HepG2 (cell line): Measurements from ENCODE around the gene CERT1. TPM values are rescaled to one million over a fixed set of nuclear protein-coding genes. Genes with fewer than 3 reads are reported as not detected.
A peak's percentile ranks its signal among the peaks of the same experiment; 100 is the strongest.

Source experiments
- ATF7-NPFF ChIP-seq: sonication (generic); formaldehyde crosslinking; IDR thresholded peaks from 2 replicates; pipeline ENCODE4 v1.8.1; 2023; ENCODE audit warnings: mild to moderate bottlenecking, low read depth, missing genetic modification reagents, moderate library complexity
- ATM ChIP-seq: fragments of 450-650 bp; IDR thresholded peaks from 2 replicates; pipeline ENCODE4 v1.7.1; 2017; ENCODE audit warnings: mild to moderate bottlenecking, borderline replicate concordance
- BCL6 ChIP-seq: IDR thresholded peaks from 2 replicates; pipeline ENCODE4 v1.6.1; 2016; ENCODE audit warnings: missing genetic modification reagents, missing compliant biosample characterization
- FOSL2 ChIP-seq: sonication (generic); formaldehyde crosslinking; IDR thresholded peaks from 2 replicates; pipeline ENCODE4 v1.4.0; 2020; ENCODE audit warnings: missing genetic modification reagents
- GATAD1 ChIP-seq: IDR thresholded peaks from 2 replicates; pipeline ENCODE4 v1.6.1; 2016; ENCODE audit warnings: missing genetic modification reagents, missing compliant biosample characterization
- HOXA7 ChIP-seq: sonication (generic); formaldehyde crosslinking; IDR thresholded peaks from 2 replicates; pipeline ENCODE4 v1.8.1; 2022; ENCODE audit warnings: mild to moderate bottlenecking, missing genetic modification reagents, moderate library complexity
- ISL2 ChIP-seq: sonication (generic); formaldehyde crosslinking; IDR thresholded peaks from 2 replicates; pipeline ENCODE4 v1.5.0; 2020; ENCODE audit warnings: missing genetic modification reagents
- KLF16 ChIP-seq, 2 experiments: sonication (generic) in 1 of 2; formaldehyde crosslinking in 1 of 2; IDR thresholded peaks; 2 replicates each; pipeline versions ENCODE4 v1.6.1 to v1.8.0; 2016 to 2023; ENCODE audit warnings: missing genetic modification reagents in 2 of 2, missing compliant biosample characterization in 1 of 2
- MZF1 ChIP-seq: sonication (generic); formaldehyde crosslinking; IDR thresholded peaks from 2 replicates; pipeline ENCODE4 v1.8.1; 2023; ENCODE audit warnings: mild to moderate bottlenecking, missing genetic modification reagents, borderline replicate concordance
- NFIB ChIP-seq: sonication (generic); formaldehyde crosslinking; IDR thresholded peaks from 2 replicates; pipeline ENCODE4 v1.9.0; 2021; ENCODE audit warnings: missing genetic modification reagents, mild to moderate bottlenecking, borderline replicate concordance
- NFKB2 ChIP-seq: sonication (generic); formaldehyde crosslinking; IDR thresholded peaks from 2 replicates; pipeline ENCODE4 v1.4.0; 2020; ENCODE audit warnings: missing genetic modification reagents, borderline replicate concordance
- NR2F2 ChIP-seq: IDR thresholded peaks from 2 replicates; pipeline ENCODE4 v1.6.1; 2012; ENCODE audit warnings: low read depth, inconsistent platforms, borderline replicate concordance
- SP4 ChIP-seq: sonication (generic); formaldehyde crosslinking; IDR thresholded peaks from 2 replicates; pipeline ENCODE4 v1.8.1; 2023; ENCODE audit warnings: mild to moderate bottlenecking, missing genetic modification reagents
- SYNCRIP ChIP-seq: fragments of 200-400 bp; formaldehyde crosslinking; IDR thresholded peaks from 2 replicates; pipeline ENCODE4 v1.6.1; 2018; ENCODE audit warnings: mild to moderate bottlenecking, low read depth, low read length; ENCODE audit not compliant: insufficient read depth
- ZBTB7B ChIP-seq: sonication (generic); formaldehyde crosslinking; IDR thresholded peaks from 2 replicates; pipeline ENCODE4 v1.4.0; 2020; ENCODE audit warnings: missing genetic modification reagents
- ZMYM4 ChIP-seq: sonication (generic); formaldehyde crosslinking; IDR thresholded peaks from 2 replicates; pipeline ENCODE4 v1.8.1; 2023; ENCODE audit warnings: mild to moderate bottlenecking, missing genetic modification reagents
- ZNF224 ChIP-seq: sonication (generic); formaldehyde crosslinking; IDR thresholded peaks from 2 replicates; pipeline ENCODE4 v1.5.0; 2020; ENCODE audit warnings: mild to moderate bottlenecking, missing genetic modification reagents
- ZNF225 ChIP-seq: sonication (generic); formaldehyde crosslinking; IDR thresholded peaks from 2 replicates; pipeline ENCODE4 v1.4.0; 2020; ENCODE audit warnings: mild to moderate bottlenecking, missing genetic modification reagents
- ZNF343 ChIP-seq: sonication (generic); formaldehyde crosslinking; IDR thresholded peaks from 2 replicates; pipeline ENCODE4 v1.4.0; 2020; ENCODE audit warnings: mild to moderate bottlenecking, missing genetic modification reagents
- ZNF501 ChIP-seq: sonication (generic); formaldehyde crosslinking; IDR thresholded peaks from 2 replicates; pipeline ENCODE4 v1.5.1; 2020; ENCODE audit warnings: mild to moderate bottlenecking, moderate library complexity, missing genetic modification reagents
- ZNF577 ChIP-seq: sonication (generic); formaldehyde crosslinking; IDR thresholded peaks from 2 replicates; pipeline ENCODE4 v1.4.0; 2020; ENCODE audit warnings: mild to moderate bottlenecking, low read depth, missing genetic modification reagents, borderline replicate concordance
- ZNF792 ChIP-seq: IDR thresholded peaks from 2 replicates; pipeline ENCODE4 v1.6.1; 2016
- polyA plus RNA-seq, 8 experiments: library from polyadenylated mRNA; depleted of rRNA in 3 of 8; stranded (reverse) in 7 of 8; unstranded in 1 of 8; fragments of >200 nt; fragmentation: Illumina TruSeq in 4 of 8; extraction: Trizol in 4 of 8; gene quantifications; 2 replicates each; pipeline versions ENCODE4 v1.2.1 to v1.2.3, GENCODE V29; 2011 to 2016; ENCODE audit warnings: low read depth in 4 of 8, missing spikeins in 1 of 8, mixed read lengths in 1 of 8; ENCODE audit not compliant: insufficient read depth in 1 of 8
- total RNA-seq, 5 experiments: library from RNA; depleted of rRNA; stranded (reverse); fragments of >200 nt; fragmentation: Illumina TruSeq; extraction: Trizol; gene quantifications; 2 replicates each; pipeline ENCODE4 v1.2.3, GENCODE V29; 2016; ENCODE audit warnings: low read depth in 1 of 5
- TF ChIP-seq, protein P1 (sequence below): IDR thresholded peaks from 2 replicates; pipeline ENCODE4 v1.6.1; 2016; ENCODE audit warnings: low read depth
- TF ChIP-seq, protein P2 (sequence below): sonication (generic); formaldehyde crosslinking; IDR thresholded peaks from 2 replicates; pipeline ENCODE4 v1.5.1; 2020; ENCODE audit warnings: missing genetic modification reagents, mild to moderate bottlenecking, borderline replicate concordance
- TF ChIP-seq, protein P3 (sequence below): sonication (generic); formaldehyde crosslinking; IDR thresholded peaks from 2 replicates; pipeline ENCODE4 v1.8.0; 2022; ENCODE audit warnings: missing genetic modification reagents, mild to moderate bottlenecking, moderate library complexity, borderline replicate concordance

Gene CERT1
- total and polyA plus RNA-seq, 2 of the 13 experiments (the other 11 are each of a cell fraction or from before 2014, with no cell fraction given) = 8.2 to 12.7 TPM

DNA sequence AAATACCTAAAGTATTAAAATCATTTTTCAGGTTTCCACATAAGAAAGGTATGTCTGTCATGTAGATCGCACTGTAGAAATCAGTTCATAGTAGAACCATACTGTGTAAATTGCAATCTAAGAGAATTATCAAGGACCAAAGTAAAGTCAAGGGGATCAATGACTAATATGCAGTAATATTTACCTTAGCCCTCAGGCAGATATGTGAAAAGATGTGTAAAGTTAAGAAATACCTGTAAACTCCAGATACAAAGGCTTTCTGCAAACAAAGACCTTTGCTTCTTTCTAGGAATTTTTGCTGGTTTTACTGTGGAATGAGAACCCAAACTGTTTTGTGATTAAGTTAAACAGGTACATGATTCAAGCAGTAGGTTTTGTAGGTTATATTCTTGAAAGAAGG lies 11.8 kb upstream of the CERT1 start (continued):
- TF ChIP-seq, protein P1, sequence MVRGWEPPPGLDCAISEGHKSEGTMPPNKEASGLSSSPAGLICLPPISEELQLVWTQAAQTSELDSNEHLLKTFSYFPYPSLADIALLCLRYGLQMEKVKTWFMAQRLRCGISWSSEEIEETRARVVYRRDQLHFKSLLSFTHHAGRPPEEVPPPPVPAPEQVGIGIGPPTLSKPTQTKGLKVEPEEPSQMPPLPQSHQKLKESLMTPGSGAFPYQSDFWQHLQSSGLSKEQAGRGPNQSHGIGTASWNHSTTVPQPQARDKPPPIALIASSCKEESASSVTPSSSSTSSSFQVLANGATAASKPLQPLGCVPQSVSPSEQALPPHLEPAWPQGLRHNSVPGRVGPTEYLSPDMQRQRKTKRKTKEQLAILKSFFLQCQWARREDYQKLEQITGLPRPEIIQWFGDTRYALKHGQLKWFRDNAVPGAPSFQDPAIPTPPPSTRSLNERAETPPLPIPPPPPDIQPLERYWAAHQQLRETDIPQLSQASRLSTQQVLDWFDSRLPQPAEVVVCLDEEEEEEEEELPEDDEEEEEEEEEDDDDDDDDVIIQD = no peak
- peak; percentile 51; the same call in 1 of the 2 replicates for TF ChIP-seq ISL2
- TF ChIP-seq NR2F2 = peak; percentile 57; the same call in 1 of the 2 replicates
- TF ChIP-seq ZNF501 = no peak
- TF ChIP-seq GATAD1 (CRISPR knock-in tag) = no peak
- TF ChIP-seq ATF7-NPFF (CRISPR knock-in tag) = no peak
- TF ChIP-seq, protein P2, sequence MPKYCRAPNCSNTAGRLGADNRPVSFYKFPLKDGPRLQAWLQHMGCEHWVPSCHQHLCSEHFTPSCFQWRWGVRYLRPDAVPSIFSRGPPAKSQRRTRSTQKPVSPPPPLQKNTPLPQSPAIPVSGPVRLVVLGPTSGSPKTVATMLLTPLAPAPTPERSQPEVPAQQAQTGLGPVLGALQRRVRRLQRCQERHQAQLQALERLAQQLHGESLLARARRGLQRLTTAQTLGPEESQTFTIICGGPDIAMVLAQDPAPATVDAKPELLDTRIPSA (CRISPR knock-in tag) = no peak
- no peak for TF ChIP-seq ZNF225 (CRISPR knock-in tag)
- TF ChIP-seq NFIB = no peak
- TF ChIP-seq MZF1 (CRISPR knock-in tag) = no peak
- no peak for TF ChIP-seq ZMYM4 (CRISPR knock-in tag)
- no peak for TF ChIP-seq ZNF792 (CRISPR knock-in tag)
- TF ChIP-seq BCL6 (CRISPR knock-in tag) = peak; percentile 100
- TF ChIP-seq ATM = no peak
- TF ChIP-seq ZNF224 = no peak
- no peak for TF ChIP-seq ZNF343 (CRISPR knock-in tag)
- no peak for TF ChIP-seq HOXA7
- TF ChIP-seq, protein P3, sequence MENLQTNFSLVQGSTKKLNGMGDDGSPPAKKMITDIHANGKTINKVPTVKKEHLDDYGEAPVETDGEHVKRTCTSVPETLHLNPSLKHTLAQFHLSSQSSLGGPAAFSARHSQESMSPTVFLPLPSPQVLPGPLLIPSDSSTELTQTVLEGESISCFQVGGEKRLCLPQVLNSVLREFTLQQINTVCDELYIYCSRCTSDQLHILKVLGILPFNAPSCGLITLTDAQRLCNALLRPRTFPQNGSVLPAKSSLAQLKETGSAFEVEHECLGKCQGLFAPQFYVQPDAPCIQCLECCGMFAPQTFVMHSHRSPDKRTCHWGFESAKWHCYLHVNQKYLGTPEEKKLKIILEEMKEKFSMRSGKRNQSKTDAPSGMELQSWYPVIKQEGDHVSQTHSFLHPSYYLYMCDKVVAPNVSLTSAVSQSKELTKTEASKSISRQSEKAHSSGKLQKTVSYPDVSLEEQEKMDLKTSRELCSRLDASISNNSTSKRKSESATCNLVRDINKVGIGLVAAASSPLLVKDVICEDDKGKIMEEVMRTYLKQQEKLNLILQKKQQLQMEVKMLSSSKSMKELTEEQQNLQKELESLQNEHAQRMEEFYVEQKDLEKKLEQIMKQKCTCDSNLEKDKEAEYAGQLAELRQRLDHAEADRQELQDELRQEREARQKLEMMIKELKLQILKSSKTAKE (CRISPR knock-in tag) = no peak
- no peak for TF ChIP-seq SYNCRIP
- TF ChIP-seq ZBTB7B = no peak
- peak in 1 of 2 experiments; percentile 46; a peak in 1 of 4 replicates for TF ChIP-seq KLF16 (CRISPR knock-in tag; IDR thresholded peaks at IDR 0.05)
- TF ChIP-seq NFKB2 (CRISPR knock-in tag) = no peak
- TF ChIP-seq SP4 (CRISPR knock-in tag) = no peak
- TF ChIP-seq ZNF577 (CRISPR knock-in tag) = no peak
- no peak for TF ChIP-seq FOSL2
